Gastroesophageal sphincter (tissue), 4 donors: Measurements from ENCODE around the gene GPAT3. TPM values are rescaled to one million over a fixed set of nuclear protein-coding genes. Genes with fewer than 3 reads are reported as not detected.

Source experiments
- ATAC-seq: fragments of 150-250 bp; one replicate; pipeline ENCODE4 v1.9.1; 2016; ENCODE audit warnings: mild to moderate bottlenecking, moderate library complexity
- H3K27ac ChIP-seq, 4 donors: fragments of 200-600 bp; sonication (generic) in 3 of 4; 1 replicate in 3 of 4; 2 replicates in 1 of 4; pipeline ENCODE4 v1.5.1; 2016 to 2019
- H3K27me3 ChIP-seq: fragments of 200-600 bp; sonication (generic); one replicate; pipeline ENCODE4 v1.5.1; 2019
- H3K36me3 ChIP-seq, 2 donors: fragments of 200-600 bp; sonication (generic); one replicate each; pipeline ENCODE4 v1.5.1; 2019; ENCODE audit warnings: control low read depth in 1 of 2
- H3K4me1 ChIP-seq, 3 donors: fragments of 200-600 bp; sonication (generic); 1 replicate in 2 of 3; 2 replicates in 1 of 3; pipeline ENCODE4 v1.5.1; 2016 to 2019; ENCODE audit warnings: control low read depth in 2 of 3
- H3K4me3 ChIP-seq, 2 donors: fragments of 200-600 bp; sonication (generic); one replicate each; pipeline ENCODE4 v1.5.1; 2019; ENCODE audit warnings: mild to moderate bottlenecking in 1 of 2, moderate library complexity in 1 of 2
- H3K9me3 ChIP-seq, 3 donors: fragments of 200-600 bp; sonication (generic); one replicate each; pipeline ENCODE4 v1.5.1; 2017 to 2019; ENCODE audit warnings: control low read depth in 2 of 3
- CTCF ChIP-seq, 4 experiments: fragments of 200-600 bp in 2 of 4; fragments of 450-650 bp in 2 of 4; sonication (generic) in 1 of 4; IDR thresholded peaks; one replicate each; pipeline ENCODE4 v1.5.1; 2017 to 2019; ENCODE audit warnings: antibody characterized with exemption in 4 of 4, mild to moderate bottlenecking in 2 of 4, moderate library complexity in 2 of 4
- EP300 ChIP-seq: sonication (generic); formaldehyde crosslinking; IDR thresholded peaks from one replicate; pipeline ENCODE4 v1.6.1; 2017; ENCODE audit warnings: antibody characterized with exemption, mild to moderate bottlenecking
- POLR2A ChIP-seq, 2 donors: fragments of 450-650 bp; IDR thresholded peaks; one replicate each; pipeline ENCODE4 v1.6.1; 2017; ENCODE audit warnings: antibody characterized with exemption in 2 of 2, mild to moderate bottlenecking in 2 of 2, moderate library complexity in 1 of 2
- POLR2AphosphoS5 ChIP-seq: sonication (generic); formaldehyde crosslinking; IDR thresholded peaks from one replicate; pipeline ENCODE4 v1.6.1; 2017; ENCODE audit warnings: antibody characterized with exemption
- WGBS, 2 donors: methylation state at CpG; one replicate each; pipeline ENCODE4 v1.1.5; 2018; ENCODE audit warnings: low coverage in 1 of 2; 5-methylcytosine and 5-hydroxymethylcytosine counted together
- total RNA-seq, 4 donors: library from RNA; depleted of rRNA; stranded (reverse); fragments of >200 nt; gene quantifications; one replicate each; pipeline ENCODE4 v1.1.0, GENCODE V29; 2016

Gene GPAT3
- total RNA-seq, 4 donors from 2014 or later: 1.7 to 6.6 (median 4.9) TPM

GRCh38 chr4:83510442-83510841, 25.5 kb upstream of the GPAT3 start:
- Histone ChIP-seq H3K9me3 (no peaks in the 10 kb centered on the region), H3K27ac (no peak overlapping the region), H3K4me3 (no peak overlapping the region), H3K27me3 (no peaks in the 10 kb centered on the region), H3K36me3 (no peaks in the 10 kb centered on the region), H3K4me1 (no peaks in the 10 kb centered on the region)
- 87 to 100% methylated on average over 2 to 3 of the region's 4 CpGs for WGBS, 2 donors
- no peak for ATAC-seq
- TF ChIP-seq CTCF (IDR thresholded peaks at IDR 0.05) (no peak), EP300 (no peak), POLR2A (IDR thresholded peaks at IDR 0.05) (no peak), POLR2AphosphoS5 (no peak)

DNA sequence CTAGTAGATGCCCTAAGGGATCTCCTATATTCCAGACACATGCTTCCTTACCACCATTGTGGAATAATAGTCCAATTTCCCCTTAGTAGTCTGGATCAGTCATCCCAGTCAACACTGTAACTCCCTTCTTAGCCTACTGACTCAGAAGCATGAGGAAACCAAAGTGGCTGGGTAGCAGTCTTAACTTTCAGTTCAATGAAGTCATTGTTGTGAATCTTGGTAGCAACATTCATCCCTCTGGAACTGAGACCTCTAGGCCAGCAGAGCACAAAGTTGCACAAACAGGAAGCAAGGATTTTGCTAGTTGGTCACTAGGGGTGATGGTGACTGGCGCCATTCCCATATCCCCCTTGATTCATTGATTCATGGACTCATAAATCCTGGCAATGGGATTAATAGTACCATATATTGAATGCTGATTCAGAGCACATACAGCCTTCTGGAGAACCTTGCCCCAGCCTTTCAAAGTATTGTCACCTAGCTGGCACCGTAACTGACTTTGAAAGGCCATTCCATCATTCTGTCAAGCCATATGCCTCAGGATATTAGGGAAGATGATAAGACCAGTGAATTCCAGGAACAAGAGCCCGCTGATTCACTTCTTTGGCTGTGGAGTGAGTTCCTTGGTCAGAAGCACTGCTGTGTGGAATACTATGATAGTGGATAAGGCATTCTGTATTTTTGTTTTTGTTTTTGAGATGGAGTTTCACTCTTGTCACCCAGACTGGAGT, 19.7 kb upstream of the GPAT3 start:
- H3K4me1 ChIP-seq: no peaks in the 10 kb centered on the region
- H3K36me3 ChIP-seq: no peaks in the 10 kb centered on the region
- no peak overlapping the region for H3K27ac ChIP-seq
- no peaks in the 10 kb centered on the region for H3K27me3 ChIP-seq
- H3K4me3 ChIP-seq: no peak overlapping the region
- no peak for ATAC-seq
- TF ChIP-seq CTCF (IDR thresholded peaks at IDR 0.05) (no peak), EP300 (no peak), POLR2AphosphoS5 (no peak), POLR2A (IDR thresholded peaks at IDR 0.05) (no peak)
- no peaks in the 10 kb centered on the region for H3K9me3 ChIP-seq
- 50 to 100% methylated on average over 1 to 2 of the region's 3 CpGs for WGBS, 2 donors

DNA sequence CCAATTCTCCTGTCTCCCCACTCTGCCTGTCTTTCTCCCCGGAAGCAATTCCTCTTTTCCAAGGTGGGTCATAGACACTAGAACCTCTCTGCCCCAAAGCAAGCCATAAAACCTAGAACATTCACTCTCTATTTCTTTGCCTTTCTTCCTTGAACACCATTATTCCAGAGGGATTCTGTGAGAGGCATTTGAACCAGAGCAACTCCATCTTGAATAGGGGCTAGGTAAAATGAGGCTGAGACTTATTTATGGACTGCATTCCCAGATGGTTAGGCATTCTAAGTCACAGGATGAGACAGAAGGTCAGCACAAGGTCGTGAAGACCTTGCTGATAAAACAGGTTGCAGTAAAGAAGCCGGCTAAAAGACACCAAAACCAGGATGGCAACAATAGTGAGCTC, 13.7 kb upstream of the GPAT3 start:
- 63 to 83% methylated on average over 1 to 3 of the region's 3 CpGs for WGBS, 2 donors
- Histone ChIP-seq H3K27me3 (no peaks in the 10 kb centered on the region), H3K36me3 (no peaks in the 10 kb centered on the region), H3K27ac (no peak overlapping the region), H3K4me3 (no peak overlapping the region), H3K9me3 (no peaks in the 10 kb centered on the region), H3K4me1 (no peaks in the 10 kb centered on the region)
- TF ChIP-seq EP300 (no peak), CTCF (IDR thresholded peaks at IDR 0.05) (no peak), POLR2AphosphoS5 (no peak), POLR2A (IDR thresholded peaks at IDR 0.05) (no peak)
- no peak for ATAC-seq

- Histone ChIP-seq H3K9me3 (peaks cover 0 to 10% (median 0%) of the 10 kb centered on the region in 3 donors), H3K27ac (no peak overlapping the region), H3K4me1 (no peaks in the 10 kb centered on the region), H3K4me3 (no peak overlapping the region), H3K36me3 (no peaks in the 10 kb centered on the region), H3K27me3 (peaks cover 14% of the 10 kb centered on the region)
- no peak for ATAC-seq
- TF ChIP-seq POLR2AphosphoS5: no peak
- TF ChIP-seq CTCF (IDR thresholded peaks at IDR 0.05): no peak
- no peak for TF ChIP-seq POLR2A (IDR thresholded peaks at IDR 0.05)
- no peak for TF ChIP-seq EP300
- WGBS, 2 donors: 94% methylated on average over 2 of the region's 2 CpGs; no CpG with 5 or more reads in 1 of the 2 donors
Measured at GRCh38 chr4:83527671-83528070, 8.2 kb upstream of the GPAT3 start.
